HepG2 (cell line): ENCODE measurements around the gene FKBP5. TPM values are rescaled to one million over a fixed set of nuclear protein-coding genes. Genes with fewer than 3 reads are reported as not detected.
A peak's percentile ranks its signal among the peaks of the same experiment; 100 is the strongest.

Experiments used
- ASH2L ChIP-seq: fragments of 300-600, 200-600 bp; sonication (generic); IDR thresholded peaks from 2 replicates; pipeline ENCODE4 v1.7.0; 2017; ENCODE audit warnings: low read depth, mild to moderate bottlenecking, moderate library complexity, mixed read lengths, low read length; ENCODE audit not compliant: insufficient read length
- BCL6 ChIP-seq: IDR thresholded peaks from 2 replicates; pipeline ENCODE4 v1.6.1; 2016; ENCODE audit warnings: missing genetic modification reagents, missing compliant biosample characterization
- ERF ChIP-seq: IDR thresholded peaks from 2 replicates; pipeline ENCODE4 v1.6.1; 2018; ENCODE audit warnings: missing biosample characterization, missing genetic modification reagents
- IRF2 ChIP-seq: IDR thresholded peaks from 2 replicates; pipeline ENCODE4 v1.6.1; 2018; ENCODE audit warnings: missing genetic modification reagents, missing compliant biosample characterization
- KLF11 ChIP-seq: IDR thresholded peaks from 2 replicates; pipeline ENCODE4 v1.6.1; 2016; ENCODE audit warnings: missing compliant biosample characterization
- MIER3 ChIP-seq: IDR thresholded peaks from 2 replicates; pipeline ENCODE4 v1.6.1; 2016; ENCODE audit warnings: missing compliant biosample characterization, borderline replicate concordance
- RORA ChIP-seq: sonication (generic); formaldehyde crosslinking; IDR thresholded peaks from 2 replicates; pipeline ENCODE4 v1.5.0; 2020; ENCODE audit warnings: mild to moderate bottlenecking, missing genetic modification reagents, moderate library complexity
- SOX5 ChIP-seq: IDR thresholded peaks from 2 replicates; pipeline ENCODE4 v1.6.1; 2016; ENCODE audit warnings: borderline replicate concordance
- SP4 ChIP-seq: sonication (generic); formaldehyde crosslinking; IDR thresholded peaks from 2 replicates; pipeline ENCODE4 v1.8.1; 2023; ENCODE audit warnings: mild to moderate bottlenecking, missing genetic modification reagents
- THAP7 ChIP-seq: sonication (generic); formaldehyde crosslinking; IDR thresholded peaks from 2 replicates; pipeline ENCODE4 v1.8.1; 2023; ENCODE audit warnings: mild to moderate bottlenecking, missing genetic modification reagents
- ZBTB7B ChIP-seq: sonication (generic); formaldehyde crosslinking; IDR thresholded peaks from 2 replicates; pipeline ENCODE4 v1.4.0; 2020; ENCODE audit warnings: missing genetic modification reagents
- ZFP91 ChIP-seq: sonication (generic); formaldehyde crosslinking; IDR thresholded peaks from 2 replicates; pipeline ENCODE4 v1.9.0; 2022; ENCODE audit warnings: missing genetic modification reagents, mild to moderate bottlenecking, borderline replicate concordance
- ZNF24 ChIP-seq: fragments of 450-650 bp; IDR thresholded peaks from 2 replicates; pipeline ENCODE4 v1.6.1; 2017; ENCODE audit warnings: antibody characterized with exemption, mild to moderate bottlenecking
- ZNF263 ChIP-seq: sonication (generic); formaldehyde crosslinking; IDR thresholded peaks from 2 replicates; pipeline ENCODE4 v1.4.0; 2020; ENCODE audit warnings: missing genetic modification reagents
- ZNF407 ChIP-seq: sonication (generic); formaldehyde crosslinking; IDR thresholded peaks from one replicate; pipeline ENCODE4 v1.5.1; 2020; ENCODE audit warnings: mild to moderate bottlenecking, missing genetic modification reagents; ENCODE audit errors: not compliant biosample characterization
- ZNF441 ChIP-seq: sonication (generic); formaldehyde crosslinking; IDR thresholded peaks from 2 replicates; pipeline ENCODE4 v1.7.0; 2021; ENCODE audit warnings: missing genetic modification reagents, borderline replicate concordance
- polyA plus RNA-seq, 8 experiments: library from polyadenylated mRNA; depleted of rRNA in 3 of 8; stranded (reverse) in 7 of 8; unstranded in 1 of 8; fragments of >200 nt; fragmentation: Illumina TruSeq in 4 of 8; extraction: Trizol in 4 of 8; gene quantifications; 2 replicates each; pipeline versions ENCODE4 v1.2.1 to v1.2.3, GENCODE V29; 2011 to 2016; ENCODE audit warnings: low read depth in 4 of 8, missing spikeins in 1 of 8, mixed read lengths in 1 of 8; ENCODE audit not compliant: insufficient read depth in 1 of 8
- total RNA-seq, 5 experiments: library from RNA; depleted of rRNA; stranded (reverse); fragments of >200 nt; fragmentation: Illumina TruSeq; extraction: Trizol; gene quantifications; 2 replicates each; pipeline ENCODE4 v1.2.3, GENCODE V29; 2016; ENCODE audit warnings: low read depth in 1 of 5

Gene FKBP5
- total and polyA plus RNA-seq, 2 of the 13 experiments (the other 11 are each of a cell fraction or from before 2014, with no cell fraction given), result 8.0 to 17.4 TPM

GRCh38 chr6:35737413-35738211, 48.9 kb upstream of the FKBP5 start (continued):
- 0 out of 2 replicates have a peak, but pooled peaks have one; percentile 34 for TF ChIP-seq THAP7
- no peak for TF ChIP-seq RORA
- TF ChIP-seq ZBTB7B (CRISPR knock-in tag), result 0 out of 2 replicates have a peak, but pooled peaks have one; percentile 25
- 0 out of 2 replicates have a peak, but pooled peaks have one; percentile 27 for TF ChIP-seq SP4 (CRISPR knock-in tag)
- TF ChIP-seq ZFP91 (CRISPR knock-in tag), result 0 out of 2 replicates have a peak, but pooled peaks have one; percentile 40
- peak; percentile 48; the same call in 1 of the 2 replicates for TF ChIP-seq SOX5 (CRISPR knock-in tag)
- TF ChIP-seq ZNF407, result no peak
- peak; percentile 46; the same call in 1 of the 2 replicates for TF ChIP-seq KLF11 (CRISPR knock-in tag)
- no peak for TF ChIP-seq ZNF263 (CRISPR knock-in tag)
- peak; percentile 43; the same call in 1 of the 2 replicates for TF ChIP-seq IRF2 (CRISPR knock-in tag)
- 0 out of 2 replicates have a peak, but pooled peaks have one; percentile 36 for TF ChIP-seq ZNF441 (CRISPR knock-in tag)
- peak; percentile 25; the same call in 1 of the 2 replicates for TF ChIP-seq ERF (CRISPR knock-in tag)
- peak; percentile 36; the same call in 1 of the 2 replicates for TF ChIP-seq BCL6 (CRISPR knock-in tag)
- peak; percentile 48; the same call in 1 of the 2 replicates for TF ChIP-seq ZNF24
- no peak for TF ChIP-seq ASH2L
- peak; percentile 49; the same call in 1 of the 2 replicates for TF ChIP-seq MIER3 (CRISPR knock-in tag)
